Ovary (tissue), 3 donors: ENCODE measurements around the gene ZNF565.

ENCODE experiments used
- CTCF ChIP-seq, 3 donors: fragments of 450-650 bp in 2 of 3; fragments of 200-600 bp in 1 of 3; IDR thresholded peaks; one replicate each; pipeline versions ENCODE4 v1.5.1 to v1.8.0; 2016 to 2022; ENCODE audit warnings: antibody characterized with exemption in 3 of 3, mild to moderate bottlenecking in 1 of 3
- POLR2A ChIP-seq: fragments of 450-650 bp; IDR thresholded peaks from one replicate; pipeline ENCODE4 v1.6.1; 2017; ENCODE audit warnings: antibody characterized with exemption, mild to moderate bottlenecking, moderate library complexity
- donor health status: DM: no; HTN: no; CAD: no.

DNA sequence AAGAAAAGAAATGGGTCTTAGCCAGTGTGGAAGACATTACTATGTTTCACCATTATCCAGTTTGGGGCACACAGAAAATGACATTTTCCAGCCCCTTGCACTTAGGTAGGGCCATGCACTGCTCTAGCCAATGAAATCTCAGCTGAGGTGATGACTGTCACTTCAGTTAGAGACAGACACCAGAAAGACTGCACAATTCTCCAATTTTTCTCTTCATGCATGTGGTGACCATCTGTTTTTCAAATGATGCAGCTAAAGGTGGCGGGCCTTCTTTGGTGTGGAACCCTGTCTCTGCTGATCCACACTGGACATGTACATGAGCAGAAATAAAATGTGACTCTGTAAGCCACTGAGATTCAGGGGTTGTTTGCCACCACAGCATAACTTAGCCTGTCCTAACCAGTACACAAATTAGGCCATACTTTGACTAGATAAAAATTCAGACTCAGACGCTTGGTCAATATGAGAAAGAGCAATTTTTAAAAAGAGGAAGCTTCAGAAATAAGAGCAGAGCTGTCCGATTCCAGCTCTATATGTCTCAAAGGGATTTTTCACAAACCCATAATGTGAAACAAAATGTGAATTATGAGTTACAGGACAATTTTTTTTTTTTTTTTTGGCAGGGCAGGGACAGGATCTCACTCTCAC lies 6.7 kb downstream of the ZNF565 start:
- TF ChIP-seq POLR2A (no peak), CTCF (IDR thresholded peaks at IDR 0.05) (no peak)
